GM23248 (cell line): Measurements from ENCODE around the gene SLC1A7. TPM values are rescaled to one million over a fixed set of nuclear protein-coding genes. Genes with fewer than 3 reads are reported as not detected.
A peak's percentile ranks its signal among the peaks of the same experiment; 100 is the strongest.

ENCODE experiments used
- DNase-seq: peaks from one replicate; pipeline ENCODE4 v3.0.0-alpha.2; 2015
- H2AFZ ChIP-seq: fragments of 200-600 bp; sonication (generic); 2 replicates; pipeline ENCODE4 v1.6.1; 2016; ENCODE audit warnings: antibody characterized with exemption
- H3F3A ChIP-seq: fragments of 200-600 bp; sonication (generic); 2 replicates; pipeline ENCODE4 v1.6.1; 2016; ENCODE audit warnings: mild to moderate bottlenecking, antibody characterized with exemption, mixed run types; ENCODE audit not compliant: insufficient read depth
- H3K27ac ChIP-seq: fragments of 200-600 bp; sonication (generic); 2 replicates; pipeline ENCODE4 v1.5.1; 2016; ENCODE audit warnings: mild to moderate bottlenecking
- H3K27me3 ChIP-seq: fragments of 200-600 bp; sonication (generic); replicated peaks from 2 replicates; pipeline ENCODE4 v1.6.1; 2016; ENCODE audit warnings: mild to moderate bottlenecking; ENCODE audit not compliant: insufficient read depth
- H3K36me3 ChIP-seq: fragments of 200-600 bp; sonication (generic); 2 replicates; pipeline ENCODE4 v1.6.1; 2016; ENCODE audit warnings: low read depth, mild to moderate bottlenecking
- H3K4me1 ChIP-seq: fragments of 200-600 bp; sonication (generic); 2 replicates; pipeline ENCODE4 v1.6.1; 2016; ENCODE audit warnings: mild to moderate bottlenecking; ENCODE audit not compliant: insufficient read depth
- H3K4me2 ChIP-seq: fragments of 200-600 bp; sonication (generic); one replicate; pipeline ENCODE4 v1.6.1; 2016; ENCODE audit warnings: mild to moderate bottlenecking; ENCODE audit not compliant: unreplicated experiment
- H3K4me3 ChIP-seq: fragments of 200-600 bp; sonication (generic); 2 replicates; pipeline ENCODE4 v1.5.1; 2016; ENCODE audit warnings: mild to moderate bottlenecking
- H3K79me2 ChIP-seq: fragments of 200-600 bp; sonication (generic); 2 replicates; pipeline ENCODE4 v1.6.1; 2016; ENCODE audit warnings: mild to moderate bottlenecking; ENCODE audit not compliant: insufficient read depth
- H3K9ac ChIP-seq: fragments of 200-600 bp; sonication (generic); 2 replicates; pipeline ENCODE4 v1.6.1; 2016; ENCODE audit warnings: mild to moderate bottlenecking
- H3K9me2 ChIP-seq: fragments of 200-600 bp; sonication (generic); 2 replicates; pipeline ENCODE4 v1.6.1; 2016; ENCODE audit warnings: mixed run types, mild to moderate bottlenecking, moderate library complexity; ENCODE audit not compliant: insufficient read depth
- H3K9me3 ChIP-seq: fragments of 200-600 bp; sonication (generic); one replicate; pipeline ENCODE4 v1.6.1; 2017; ENCODE audit warnings: low read depth
- H4K20me1 ChIP-seq: fragments of 200-600 bp; sonication (generic); 2 replicates; pipeline ENCODE4 v1.6.0; 2016; ENCODE audit not compliant: insufficient read depth
- EZH2 ChIP-seq: fragments of 200-600 bp; sonication (generic); IDR thresholded peaks from 2 replicates; pipeline ENCODE4 v1.6.1; 2018; ENCODE audit warnings: antibody characterized with exemption, mild to moderate bottlenecking; ENCODE audit not compliant: insufficient read depth, poor library complexity, severe bottlenecking
- EZH2phosphoT487 ChIP-seq: fragments of 200-600 bp; sonication (generic); IDR thresholded peaks from 2 replicates; pipeline ENCODE4 v1.6.1; 2018; ENCODE audit warnings: antibody characterized with exemption, moderate library complexity, mild to moderate bottlenecking, low read depth; ENCODE audit not compliant: insufficient read depth
- WGBS, 2 experiments: methylation state at CpG; one replicate each; pipeline ENCODE4 v1.1.6; 2015 to 2017; ENCODE audit warnings: low lambda C conversion rate in 2 of 2, low coverage in 1 of 2; ENCODE audit errors: missing lambda C conversion rate in 2 of 2; 5-methylcytosine and 5-hydroxymethylcytosine counted together
- in situ Hi-C: fragments of 300-500 bp; cut with MboI; formaldehyde crosslinking; loops from 2 replicates; pipeline ENCODE4 v1.15.0; 2020
- polyA plus RNA-seq: library from polyadenylated mRNA; unstranded; fragments of >200 nt; fragmentation: Nextera tagmentation; extraction: Ambion mirVana; gene quantifications from 2 replicates; pipeline ENCODE4 v1.2.1, GENCODE V29; 2016
- total RNA-seq: library from RNA; depleted of rRNA; stranded (reverse); fragments of >200 nt; shearing (Covaris generic); gene quantifications from 2 replicates; pipeline ENCODE4 v1.2.3, GENCODE V29; 2014

SLC1A7 gene
- total and polyA plus RNA-seq, 2 experiments from 2014 or later = 0.51 TPM; not detected in 1

DNA sequence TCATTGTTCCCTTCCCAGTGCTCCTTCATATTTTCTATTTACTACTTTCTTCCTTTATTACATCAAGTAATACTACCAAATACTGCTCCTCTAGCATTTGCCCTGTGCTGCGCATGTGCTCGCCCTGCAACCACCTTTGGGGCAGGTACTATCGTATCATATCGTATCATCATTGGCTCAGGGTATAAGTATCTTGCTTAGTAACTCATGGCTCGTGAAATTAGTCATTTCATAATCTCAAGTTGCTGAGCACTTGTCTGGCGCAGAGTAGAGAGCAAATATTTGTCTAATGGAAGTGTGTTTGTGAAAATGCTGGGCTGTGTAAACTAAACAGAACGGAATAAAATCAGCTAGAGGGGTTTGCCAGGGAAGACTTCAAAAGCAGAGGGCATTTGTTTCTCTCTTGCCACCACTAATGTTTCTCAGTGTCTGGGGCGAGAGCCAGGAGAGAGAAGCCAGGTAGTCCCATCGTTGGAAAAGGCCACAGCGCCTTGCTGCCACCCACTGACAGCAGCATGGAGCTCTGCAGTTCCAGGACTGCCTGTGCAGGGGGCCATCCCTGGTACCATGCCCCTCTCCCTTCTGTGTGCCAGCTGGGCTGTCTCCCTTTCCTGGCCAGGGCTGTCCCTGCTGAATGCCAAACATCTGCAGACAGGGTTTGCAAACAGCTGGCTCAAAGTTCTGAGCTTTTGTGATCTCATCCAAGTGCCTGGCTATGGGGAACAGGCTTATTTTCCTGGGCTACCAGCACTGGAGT is 34.2 kb upstream of the SLC1A7 start:
- Histone ChIP-seq H3K79me2 (no peaks in the 10 kb centered on the region), H3K27ac (peak overlapping the region; percentile 27; the same call in 1 of the 2 replicates), H4K20me1 (no peaks in the 10 kb centered on the region), H3K9ac (peak overlapping the region; percentile 16), H3K4me1 (peaks cover 44% of the 10 kb centered on the region), H2AFZ (peak overlapping the region; percentile 16; the same call in 1 of the 2 replicates), H3K9me2 (no peaks in the 10 kb centered on the region), H3K4me2 (peak overlapping the region; percentile 39), H3K4me3 (no peak overlapping the region), H3K27me3 (no peaks in the 10 kb centered on the region), H3K36me3 (no peaks in the 10 kb centered on the region), H3F3A (peaks cover 24% of the 10 kb centered on the region), H3K9me3 (no peaks in the 10 kb centered on the region)
- TF ChIP-seq EZH2phosphoT487 (no peak), EZH2 (no peak)
- in situ Hi-C loops = loop anchor here (25.0 kb wide), 1 partner anchor 464 kb away; no protein-coding TSS in a partner anchor
- DNase-seq = peak; percentile 73
- 16 to 20% methylated on average over 9 to 10 of the region's 10 CpGs for WGBS, 2 experiments

GRCh38 chr1:53174971-53175913 is 32.8 kb upstream of the SLC1A7 start:
- DNase-seq = peak; percentile 92
- 56 to 60% methylated on average over 10 of the region's 10 CpGs for WGBS, 2 experiments
- H3K4me2 ChIP-seq = peak overlapping the region; percentile 42
- no peak overlapping the region for H3K9ac ChIP-seq
- no peaks in the 10 kb centered on the region for H3K27me3 ChIP-seq
- H3K4me3 ChIP-seq = no peak overlapping the region
- peak overlapping the region; percentile 18 for H2AFZ ChIP-seq
- H3F3A ChIP-seq = peaks cover 24% of the 10 kb centered on the region
- in situ Hi-C loops = loop anchor here (25.0 kb wide), 1 partner anchor 463 kb away; no protein-coding TSS in a partner anchor
- peak overlapping the region; percentile 37 for H3K27ac ChIP-seq
- H3K79me2 ChIP-seq = no peaks in the 10 kb centered on the region
- no peaks in the 10 kb centered on the region for H4K20me1 ChIP-seq
- no peaks in the 10 kb centered on the region for H3K9me2 ChIP-seq
- no peaks in the 10 kb centered on the region for H3K36me3 ChIP-seq
- TF ChIP-seq EZH2phosphoT487 (no peak), EZH2 (no peak)
- H3K4me1 ChIP-seq = peaks cover 41% of the 10 kb centered on the region
- H3K9me3 ChIP-seq = no peaks in the 10 kb centered on the region

- Histone ChIP-seq H3K27ac (no peak overlapping the region), H3F3A (peaks cover 24% of the 10 kb centered on the region), H3K27me3 (no peaks in the 10 kb centered on the region), H3K9me2 (no peaks in the 10 kb centered on the region), H3K4me2 (no peak overlapping the region), H3K4me1 (peaks cover 36% of the 10 kb centered on the region), H2AFZ (peak overlapping the region; percentile 69), H3K4me3 (no peak overlapping the region), H3K36me3 (no peaks in the 10 kb centered on the region), H3K9ac (0 out of 2 replicates have a peak overlapping the region, but pooled peaks have one; percentile 2), H4K20me1 (no peaks in the 10 kb centered on the region), H3K9me3 (no peaks in the 10 kb centered on the region), H3K79me2 (no peaks in the 10 kb centered on the region)
- in situ Hi-C loops = no loop called here
- WGBS, 2 experiments = 12 to 14% methylated on average over 6 of the region's 6 CpGs
- peak; percentile 71 for DNase-seq
- no peak for TF ChIP-seq EZH2phosphoT487
- no peak for TF ChIP-seq EZH2
These were observed 30.1 kb upstream of the SLC1A7 start for GRCh38 chr1:53172426-53173128.

DNA sequence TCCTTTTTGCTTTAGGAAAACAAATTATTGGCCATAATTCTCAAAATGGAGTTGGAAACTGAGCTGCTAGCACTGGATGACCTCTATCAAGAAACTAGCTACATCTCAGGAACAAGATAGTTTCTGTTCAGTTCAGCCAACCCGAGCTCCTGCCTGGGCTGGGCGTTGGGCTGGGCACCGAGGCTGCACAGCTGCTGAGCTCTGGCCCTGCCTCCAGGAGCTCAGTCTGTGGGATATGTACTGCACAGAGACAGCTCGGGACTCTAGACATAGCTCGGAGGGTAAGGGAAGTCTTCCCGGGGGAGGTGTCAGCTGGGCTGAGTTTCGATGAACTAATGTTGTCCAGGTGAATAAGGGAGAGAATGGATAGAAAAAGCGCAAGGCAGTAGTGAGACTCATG is 24.5 kb upstream of the SLC1A7 start:
- Histone ChIP-seq H3K27ac (no peak overlapping the region), H2AFZ (no peak overlapping the region), H3K27me3 (no peaks in the 10 kb centered on the region), H3K4me3 (no peak overlapping the region), H3K9ac (no peak overlapping the region), H3K9me2 (no peaks in the 10 kb centered on the region), H3K4me1 (no peaks in the 10 kb centered on the region), H3K4me2 (no peak overlapping the region), H3K9me3 (no peaks in the 10 kb centered on the region), H3F3A (no peaks in the 10 kb centered on the region), H4K20me1 (no peaks in the 10 kb centered on the region), H3K36me3 (no peaks in the 10 kb centered on the region), H3K79me2 (no peaks in the 10 kb centered on the region)
- no peak for DNase-seq
- no peak for TF ChIP-seq EZH2
- TF ChIP-seq EZH2phosphoT487 = no peak
- 28 to 31% methylated on average over 8 of the region's 8 CpGs for WGBS, 2 experiments
- in situ Hi-C loops = no loop called here
